Right atrium auricular region (tissue), 2 donors: ENCODE data around the gene RBM17. TPM values are rescaled to one million over a fixed set of nuclear protein-coding genes. Genes with fewer than 3 reads are reported as not detected.

Experiments used
- DNase-seq: peaks from one replicate; pipeline ENCODE4 v3.0.0-alpha.2; 2019; ENCODE audit warnings: low spot score
- H3K27ac ChIP-seq, 2 donors: fragments of 200-600 bp; sonication (generic); 1 replicate in 1 of 2; 2 replicates in 1 of 2; pipeline ENCODE4 v1.5.1; 2016 to 2019
- H3K27me3 ChIP-seq, 2 donors: fragments of 200-600 bp; sonication (generic); one replicate each; pipeline versions ENCODE4 v1.5.1 to v1.6.0; 2017 to 2019
- H3K36me3 ChIP-seq: fragments of 200-600 bp; sonication (generic); one replicate; pipeline ENCODE4 v1.5.1; 2016
- H3K4me1 ChIP-seq, 2 donors: fragments of 200-600 bp; sonication (generic); one replicate each; pipeline versions ENCODE4 v1.5.1 to v1.6.0; 2017 to 2019
- H3K4me3 ChIP-seq, 2 donors: fragments of 200-600 bp; sonication (generic); 1 replicate in 1 of 2; 2 replicates in 1 of 2; pipeline ENCODE4 v1.5.1; 2017 to 2019; ENCODE audit warnings: mild to moderate bottlenecking in 1 of 2, moderate library complexity in 1 of 2
- H3K9me3 ChIP-seq, 2 donors: fragments of 200-600 bp; sonication (generic); one replicate each; pipeline ENCODE4 v1.5.1; 2019
- total RNA-seq, 2 donors: library from RNA; depleted of rRNA; stranded (reverse); fragments of >200 nt; gene quantifications; one replicate each; pipeline ENCODE4 v1.1.0, GENCODE V29; 2016
- TF ChIP-seq, protein P1 (sequence below), 2 donors: fragments of 200-600 bp; sonication (generic); IDR thresholded peaks; one replicate each; pipeline ENCODE4 v1.5.1; 2019; ENCODE audit warnings: antibody characterized with exemption in 2 of 2

Gene RBM17
- total RNA-seq, 2 donors from 2014 or later, result 27.4 to 30.1 TPM

DNA sequence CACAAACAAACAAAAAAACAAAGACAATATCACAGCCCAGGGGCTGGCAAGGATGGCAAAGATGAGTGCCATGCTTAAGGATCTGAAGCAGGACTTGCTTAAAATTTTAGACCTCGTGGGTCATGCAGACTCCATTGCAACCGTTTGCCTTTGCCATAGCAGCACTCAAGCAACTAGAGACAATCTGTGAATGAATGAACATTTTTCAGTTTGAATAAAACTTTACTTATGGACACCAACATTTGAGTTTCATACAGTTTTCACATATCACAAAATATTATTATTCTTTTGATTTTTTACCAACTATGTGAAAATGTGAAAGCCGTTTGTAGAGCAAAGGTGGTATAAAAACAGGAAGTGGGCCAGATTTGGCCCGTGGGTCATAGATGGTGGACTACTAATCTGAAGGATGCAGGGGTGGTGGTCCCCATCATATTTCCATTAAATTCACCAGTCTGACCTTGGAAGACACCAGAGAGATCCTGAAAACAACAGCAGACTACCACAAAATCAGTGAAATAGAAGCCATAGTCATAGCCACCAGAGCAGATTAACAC is 8.3 kb upstream of the RBM17 start:
- TF ChIP-seq, protein P1, sequence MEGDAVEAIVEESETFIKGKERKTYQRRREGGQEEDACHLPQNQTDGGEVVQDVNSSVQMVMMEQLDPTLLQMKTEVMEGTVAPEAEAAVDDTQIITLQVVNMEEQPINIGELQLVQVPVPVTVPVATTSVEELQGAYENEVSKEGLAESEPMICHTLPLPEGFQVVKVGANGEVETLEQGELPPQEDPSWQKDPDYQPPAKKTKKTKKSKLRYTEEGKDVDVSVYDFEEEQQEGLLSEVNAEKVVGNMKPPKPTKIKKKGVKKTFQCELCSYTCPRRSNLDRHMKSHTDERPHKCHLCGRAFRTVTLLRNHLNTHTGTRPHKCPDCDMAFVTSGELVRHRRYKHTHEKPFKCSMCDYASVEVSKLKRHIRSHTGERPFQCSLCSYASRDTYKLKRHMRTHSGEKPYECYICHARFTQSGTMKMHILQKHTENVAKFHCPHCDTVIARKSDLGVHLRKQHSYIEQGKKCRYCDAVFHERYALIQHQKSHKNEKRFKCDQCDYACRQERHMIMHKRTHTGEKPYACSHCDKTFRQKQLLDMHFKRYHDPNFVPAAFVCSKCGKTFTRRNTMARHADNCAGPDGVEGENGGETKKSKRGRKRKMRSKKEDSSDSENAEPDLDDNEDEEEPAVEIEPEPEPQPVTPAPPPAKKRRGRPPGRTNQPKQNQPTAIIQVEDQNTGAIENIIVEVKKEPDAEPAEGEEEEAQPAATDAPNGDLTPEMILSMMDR (IDR thresholded peaks at IDR 0.05), result no peak
- no peaks in the 10 kb centered on the region for H3K36me3 ChIP-seq
- H3K27me3 ChIP-seq, result no peaks in the 10 kb centered on the region
- peaks cover 0 to 15% of the 10 kb centered on the region in 2 donors for H3K4me1 ChIP-seq
- no peak overlapping the region for H3K27ac ChIP-seq
- no peak for DNase-seq
- peaks cover 0 to 3% of the 10 kb centered on the region in 2 donors for H3K9me3 ChIP-seq
- H3K4me3 ChIP-seq, result no peak overlapping the region

DNA sequence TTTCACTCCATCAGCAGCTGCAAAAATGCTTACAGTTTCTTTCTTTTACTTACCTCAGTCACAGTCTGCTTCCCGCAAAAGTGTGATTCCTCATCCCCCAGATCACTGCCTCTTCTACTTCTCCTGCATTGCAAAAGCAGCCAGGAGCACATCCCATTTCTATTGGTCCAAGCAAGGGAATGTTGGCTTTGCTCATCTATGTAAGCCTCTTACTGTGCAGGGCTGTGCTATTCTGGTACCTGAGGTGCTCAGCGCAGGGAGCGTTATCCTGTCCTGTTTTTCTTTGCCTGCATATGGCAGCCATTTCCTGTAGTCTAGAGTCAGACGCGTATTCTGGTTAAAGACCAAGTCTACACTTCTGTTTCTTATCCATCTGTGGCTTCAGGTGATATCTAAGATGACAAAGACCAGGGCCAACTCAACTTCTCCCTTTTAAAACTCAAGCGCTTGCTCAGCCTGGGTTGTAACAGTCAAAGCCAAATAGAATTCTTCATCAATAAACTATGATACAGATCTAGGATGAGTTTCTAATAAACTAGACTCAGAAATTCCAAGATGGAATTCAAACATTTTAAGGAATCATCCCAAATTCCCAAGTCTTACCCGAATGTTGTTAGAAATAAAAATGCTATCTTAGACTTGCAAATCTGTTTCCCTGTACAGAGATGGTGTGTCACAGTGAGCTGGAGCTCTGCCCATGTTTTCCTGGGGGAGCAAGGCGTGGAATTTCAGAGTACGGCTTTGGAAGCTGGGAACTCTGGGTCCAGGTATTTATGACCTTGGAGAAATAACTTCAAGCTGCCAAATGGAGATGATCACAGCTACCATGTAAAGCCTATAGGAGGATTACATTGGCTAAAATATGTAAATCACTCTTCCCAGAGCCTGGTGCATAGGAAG is 6.1 kb upstream of the RBM17 start:
- H3K27me3 ChIP-seq, result no peaks in the 10 kb centered on the region
- H3K4me1 ChIP-seq, result peaks cover 0 to 22% of the 10 kb centered on the region in 2 donors
- H3K4me3 ChIP-seq, result no peak overlapping the region
- TF ChIP-seq, protein P1 (IDR thresholded peaks at IDR 0.05), result no peak
- DNase-seq, result no peak
- peaks cover 0 to 3% of the 10 kb centered on the region in 2 donors for H3K9me3 ChIP-seq
- H3K27ac ChIP-seq, result no peak overlapping the region
- no peaks in the 10 kb centered on the region for H3K36me3 ChIP-seq

DNA sequence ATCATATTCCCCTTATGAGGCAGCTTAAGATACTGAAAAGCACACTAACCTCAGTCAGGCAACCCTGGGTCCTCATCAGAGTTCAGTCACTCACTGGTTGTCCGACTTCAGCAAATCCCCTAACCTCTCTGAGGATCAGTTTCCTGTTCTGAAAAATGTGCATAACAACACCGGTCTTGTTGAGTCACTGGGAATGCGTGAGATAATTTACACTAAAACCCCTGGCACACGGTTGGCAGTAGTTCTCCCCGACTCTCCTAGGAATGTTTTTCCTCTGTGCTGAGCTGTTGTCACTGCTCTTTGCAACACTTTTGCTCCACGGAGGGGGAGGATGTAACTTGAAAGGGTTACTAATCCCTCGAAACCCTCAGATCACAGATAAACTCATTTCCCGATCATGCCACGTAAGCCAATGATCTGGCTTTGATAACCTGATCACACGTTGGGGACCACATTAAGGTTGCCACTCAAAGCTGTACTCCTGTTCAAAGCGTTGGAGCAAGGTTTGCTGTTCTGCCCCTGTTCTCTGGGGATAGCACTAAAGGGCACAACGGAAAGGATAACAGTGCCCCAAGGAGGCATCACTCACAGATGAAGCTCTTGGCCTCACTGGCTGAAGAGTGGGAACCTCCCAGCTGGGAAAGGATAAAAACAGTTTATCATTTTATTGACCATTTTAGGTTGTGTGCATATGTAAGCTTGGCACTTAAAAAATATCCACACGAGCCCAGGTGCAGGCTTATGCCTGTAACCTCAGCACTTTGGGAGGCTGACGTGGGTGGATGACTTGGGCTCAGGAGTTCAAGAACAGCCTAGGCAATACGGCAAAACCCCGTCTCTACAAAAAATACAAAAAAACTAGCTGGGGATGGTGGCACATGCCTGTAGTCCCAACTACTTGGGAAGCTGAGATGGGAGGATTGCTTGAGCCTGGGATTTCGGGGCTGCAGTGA is 5.0 kb upstream of the RBM17 start:
- DNase-seq, result no peak
- Histone ChIP-seq H3K36me3 (no peaks in the 10 kb centered on the region), H3K27ac (no peak overlapping the region), H3K4me1 (peaks cover 0 to 26% of the 10 kb centered on the region in 2 donors), H3K9me3 (peaks cover 0 to 3% of the 10 kb centered on the region in 2 donors), H3K4me3 (no peak overlapping the region), H3K27me3 (no peaks in the 10 kb centered on the region)
- TF ChIP-seq, protein P1 (IDR thresholded peaks at IDR 0.05), result no peak

DNA sequence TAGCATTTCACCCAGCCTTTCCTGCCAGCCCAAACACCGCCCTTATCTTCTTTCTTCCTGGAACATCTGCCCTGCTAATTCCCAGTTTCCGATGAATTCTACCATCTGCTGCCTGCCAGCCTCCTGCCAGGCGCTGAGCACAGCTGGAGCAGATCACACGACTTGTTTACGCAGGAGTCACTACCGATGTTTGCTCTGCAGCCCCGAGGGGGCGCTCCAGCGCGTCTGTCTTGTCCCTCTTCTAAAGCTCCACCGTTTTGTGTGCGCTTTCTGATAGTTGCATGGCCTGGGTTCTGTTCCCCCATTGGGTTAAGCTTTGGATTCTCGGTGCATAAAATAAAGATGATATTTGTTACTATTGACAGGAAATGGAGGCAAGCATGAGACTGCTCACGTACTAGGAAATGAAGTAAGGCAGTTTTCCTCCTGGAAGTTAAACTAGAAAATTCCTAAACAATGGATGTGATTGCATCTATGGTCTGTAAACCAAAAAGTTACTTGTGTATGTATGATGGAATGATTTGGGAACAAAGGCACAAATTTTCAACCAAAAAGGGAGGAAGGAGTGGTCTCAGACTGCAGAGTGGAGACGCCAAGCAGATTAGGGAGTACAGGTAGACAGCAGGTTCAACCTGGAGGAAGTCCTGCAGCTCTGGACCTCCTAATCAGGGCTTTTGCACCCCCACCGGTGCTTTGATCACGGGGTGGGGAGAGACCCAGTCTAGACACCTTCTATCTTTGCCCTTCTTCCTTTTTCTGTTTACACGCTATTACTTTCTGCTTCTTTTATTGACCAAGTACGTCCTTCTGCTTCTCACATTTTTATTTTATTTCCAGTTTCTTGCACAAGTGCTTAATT is 2.2 kb upstream of the RBM17 start:
- Histone ChIP-seq H3K9me3 (peaks cover 0 to 3% of the 10 kb centered on the region in 2 donors), H3K4me1 (peaks cover 0 to 45% of the 10 kb centered on the region in 2 donors), H3K27me3 (no peaks in the 10 kb centered on the region), H3K4me3 (peak overlapping the region in 1 of 2 donors; percentile 30), H3K36me3 (no peaks in the 10 kb centered on the region), H3K27ac (peak overlapping the region; percentile 50 to 63)
- TF ChIP-seq, protein P1 (IDR thresholded peaks at IDR 0.05), result peak; percentile 82 to 85
- peak; percentile 93 for DNase-seq
